Measurements from ENCODE around the gene SH3BP5.

The SH3BP5 gene

GRCh38 chr3:15271785-15272381 is 60.5 kb downstream of the SH3BP5 start:
- Histone ChIP-seq H3K4me3 (ENCODE audit: low read depth, low read length) (no peak overlapping the region), H3K27me3 (replicated peaks) (no peaks in the 10 kb centered on the region), H3K36me3 (replicated peaks) (no peaks in the 10 kb centered on the region), H3K27ac (no peak overlapping the region)
- in situ Hi-C loops (cut with HindIII; ENCODE audit: low pct_ligation_motif_present, low sequenced_read_pairs), result no loop called here
- DNase-seq, result no peak
- TF ChIP-seq CTCF (IDR thresholded peaks at IDR 0.05; ENCODE audit: low read depth, low read length, missing control alignments), result no peak

GRCh38 chr3:15271030-15271429 is 61.4 kb downstream of the SH3BP5 start:
- in situ Hi-C loops (cut with HindIII; ENCODE audit: low pct_ligation_motif_present, low sequenced_read_pairs), result no loop called here
- no peak for TF ChIP-seq CTCF (IDR thresholded peaks at IDR 0.05; ENCODE audit: low read depth, low read length, missing control alignments)
- H3K36me3 ChIP-seq (replicated peaks), result no peaks in the 10 kb centered on the region
- no peak for DNase-seq
- H3K4me3 ChIP-seq (ENCODE audit: low read depth, low read length), result no peak overlapping the region
- H3K27me3 ChIP-seq (replicated peaks), result no peaks in the 10 kb centered on the region
- H3K27ac ChIP-seq, result no peak overlapping the region

- no peaks in the 10 kb centered on the region for H3K36me3 ChIP-seq (replicated peaks)
- peak overlapping the region; percentile 60 for H3K27ac ChIP-seq
- in situ Hi-C loops (cut with HindIII; ENCODE audit: low pct_ligation_motif_present, low sequenced_read_pairs), result no loop called here
- peak; percentile 97 for DNase-seq
- H3K4me3 ChIP-seq (ENCODE audit: low read depth, low read length), result peak overlapping the region; percentile 15
- no peaks in the 10 kb centered on the region for H3K27me3 ChIP-seq (replicated peaks)
- TF ChIP-seq CTCF (IDR thresholded peaks at IDR 0.05; ENCODE audit: low read depth, low read length, missing control alignments), result no peak
These were observed 63.0 kb downstream of the SH3BP5 start for GRCh38 chr3:15269091-15269989.

- in situ Hi-C loops (cut with HindIII; ENCODE audit: low pct_ligation_motif_present, low sequenced_read_pairs), result no loop called here
- no peak overlapping the region for H3K4me3 ChIP-seq (ENCODE audit: low read depth, low read length)
- no peaks in the 10 kb centered on the region for H3K36me3 ChIP-seq (replicated peaks)
- peak; percentile 82 for DNase-seq
- TF ChIP-seq CTCF (IDR thresholded peaks at IDR 0.05; ENCODE audit: low read depth, low read length, missing control alignments), result peak; percentile 98
- H3K27me3 ChIP-seq (replicated peaks), result no peaks in the 10 kb centered on the region
- H3K27ac ChIP-seq, result no peak overlapping the region
These were observed 64.3 kb downstream of the SH3BP5 start for GRCh38 chr3:15268033-15268631.

- no peak for TF ChIP-seq CTCF (IDR thresholded peaks at IDR 0.05; ENCODE audit: low read depth, low read length, missing control alignments)
- H3K27ac ChIP-seq, result no peak overlapping the region
- no peaks in the 10 kb centered on the region for H3K27me3 ChIP-seq (replicated peaks)
- DNase-seq, result no peak
- H3K36me3 ChIP-seq (replicated peaks), result no peaks in the 10 kb centered on the region
- in situ Hi-C loops (cut with HindIII; ENCODE audit: low pct_ligation_motif_present, low sequenced_read_pairs), result no loop called here
- H3K4me3 ChIP-seq (ENCODE audit: low read depth, low read length), result no peak overlapping the region
These were observed 64.9 kb downstream of the SH3BP5 start for GRCh38 chr3:15267502-15267901.
